Ovary (tissue), 9 donors: ENCODE results near the gene PGPEP1. TPM values are rescaled to one million over a fixed set of nuclear protein-coding genes. Genes with fewer than 3 reads are reported as not detected.
"Not testable (repeated sequence)": the region's sequence is repeated elsewhere in the genome, so short reads cannot be mapped to it uniquely, and the experiment has no call there.

Experiments used
- DNase-seq, 5 donors: peaks; one replicate each; pipeline ENCODE4 v3.0.0-alpha.2; 2019 to 2020
- H3K27ac ChIP-seq, 2 donors: fragments of 200-600 bp; one replicate each; pipeline versions ENCODE4 v1.5.1 to v1.8.0; 2019 to 2022
- H3K27me3 ChIP-seq: fragments of 200-600 bp; one replicate; pipeline ENCODE4 v1.8.0; 2022
- H3K36me3 ChIP-seq: fragments of 200-600 bp; sonication (generic); one replicate; pipeline ENCODE4 v1.5.1; 2019
- H3K4me1 ChIP-seq: one replicate; pipeline ENCODE4 v1.8.1; 2013; ENCODE audit warnings: mild to moderate bottlenecking, moderate library complexity; ENCODE audit not compliant: insufficient read depth
- H3K4me3 ChIP-seq: fragments of 200-600 bp; sonication (generic); one replicate; pipeline ENCODE4 v1.5.1; 2017
- H3K9me3 ChIP-seq, 2 donors: fragments of 200-600 bp in 1 of 2; sonication (generic) in 1 of 2; one replicate each; pipeline versions ENCODE4 v1.5.1 to v1.8.1; 2013 to 2019; ENCODE audit warnings: mild to moderate bottlenecking in 1 of 2, moderate library complexity in 1 of 2
- CTCF ChIP-seq, 3 donors: fragments of 450-650 bp in 2 of 3; fragments of 200-600 bp in 1 of 3; IDR thresholded peaks; one replicate each; pipeline versions ENCODE4 v1.5.1 to v1.8.0; 2016 to 2022; ENCODE audit warnings: antibody characterized with exemption in 3 of 3, mild to moderate bottlenecking in 1 of 3
- EP300 ChIP-seq: sonication (generic); formaldehyde crosslinking; IDR thresholded peaks from one replicate; pipeline ENCODE4 v1.6.1; 2017; ENCODE audit warnings: antibody characterized with exemption
- POLR2A ChIP-seq: fragments of 450-650 bp; IDR thresholded peaks from one replicate; pipeline ENCODE4 v1.6.1; 2017; ENCODE audit warnings: antibody characterized with exemption, mild to moderate bottlenecking, moderate library complexity
- WGBS, 3 donors: extraction: QIAGEN DNeasy Blood & Tissue Kit in 1 of 3; methylation state at CpG; one replicate each; pipeline versions ENCODE4 v1.1.5 to v1.1.7; 2013 to 2017; 5-methylcytosine and 5-hydroxymethylcytosine counted together
- intact Hi-C, 4 donors: fragments of 100-400 bp; cut with DNase I; formaldehyde crosslinking; loops; one replicate each; pipeline versions ENCODE4 v1.11.0 to v1.15.1; 2022 to 2023
- polyA plus RNA-seq, 2 donors: library from polyadenylated mRNA; stranded (reverse); fragments of 200-250 nt in 1 of 2; fragments of 350-450 nt in 1 of 2; fragmentation: Illumina TruSeq in 1 of 2; extraction: RNeasy Lipid Tissue Mini Kit (QIAGEN cat#74804) in 1 of 2; gene quantifications; one replicate each; pipeline ENCODE4 v1.2.3, GENCODE V29; 2013 to 2014
- total RNA-seq, 7 donors: library from RNA; depleted of rRNA in 2 of 7; stranded (reverse); fragments of >200 nt in 2 of 7; fragmentation: NEBNext Ultra II Directional in 3 of 7; extraction: Animal tissue kit (Norgen Biotek cat#: 25700) in 3 of 7; gene quantifications; one replicate each; pipeline versions ENCODE4 v1.1.0 to v1.2.4, GENCODE V29; 2016 to 2023
- donor health status: DM: no; HTN: no; CAD: no; lungs with moderate emphysema.
- donor health status: DM: no; HTN: no; CAD: no.
- donor health status: Bipolar disorder and iron deficiency.
- donor health status: DM: yes; HTN: yes; CAD: no.
- donor health status: DM: no; HTN: no; CAD: no.
- donor health status: DM: yes; HTN: yes; CAD: no.

Gene PGPEP1
- total and polyA plus RNA-seq, 9 donors = 9.3 to 64.5 (median 40.3) TPM

GRCh38 chr19:18379803-18380747 is 39.7 kb downstream of the PGPEP1 start:
- intact Hi-C loops = no loop called here
- Histone ChIP-seq H3K4me3 (no peak overlapping the region), H3K9me3 (no peaks in the 10 kb centered on the region), H3K27me3 (no peaks in the 10 kb centered on the region), H3K27ac (peak overlapping the region; percentile 38 to 56), H3K36me3 (no peaks in the 10 kb centered on the region), H3K4me1 (no peaks in the 10 kb centered on the region)
- 43 to 56% (median 55%) methylated on average over 22 of the region's 22 CpGs for WGBS, 3 donors
- DNase-seq = peak; percentile 75 to 93 (median 91)
- no peak for TF ChIP-seq POLR2A
- TF ChIP-seq EP300 = no peak
- TF ChIP-seq CTCF (IDR thresholded peaks at IDR 0.05) = peak in 1 of 3 donors; percentile 10

- WGBS, 3 donors = 61 to 76% (median 70%) methylated on average over 3 of the region's 3 CpGs
- no peaks in the 10 kb centered on the region for H3K27me3 ChIP-seq
- DNase-seq = no peak
- intact Hi-C loops = no loop called here
- TF ChIP-seq CTCF (IDR thresholded peaks at IDR 0.05) = no peak
- TF ChIP-seq EP300 = no peak
- TF ChIP-seq POLR2A = no peak
- H3K4me3 ChIP-seq = no peak overlapping the region
- H3K27ac ChIP-seq = peak overlapping the region in 1 of 2 donors; percentile 38
- no peaks in the 10 kb centered on the region for H3K9me3 ChIP-seq
- H3K36me3 ChIP-seq = no peaks in the 10 kb centered on the region
- H3K4me1 ChIP-seq = no peaks in the 10 kb centered on the region
Observed at GRCh38 chr19:18380843-18381242, 40.4 kb downstream of the PGPEP1 start.

- intact Hi-C loops, H3K9me3 ChIP-seq, H3K4me1 ChIP-seq, DNase-seq, H3K36me3 ChIP-seq, H3K27ac ChIP-seq, H3K4me3 ChIP-seq, H3K27me3 ChIP-seq: not testable (repeated sequence)
- WGBS, 3 donors = 86 to 90% (median 87%) methylated on average over 11 of the region's 11 CpGs
Observed at GRCh38 chr19:18383622-18384021, 43.2 kb downstream of the PGPEP1 start.

GRCh38 chr19:18384775-18385174 is 44.4 kb downstream of the PGPEP1 start:
- WGBS, 3 donors = 74 to 86% (median 80%) methylated on average over 7 of the region's 7 CpGs
- TF ChIP-seq CTCF (IDR thresholded peaks at IDR 0.05) = no peak
- TF ChIP-seq EP300 = no peak
- no peak for TF ChIP-seq POLR2A
- peaks cover 1% of the 10 kb centered on the region for H3K4me1 ChIP-seq
- no peak overlapping the region for H3K27ac ChIP-seq
- H3K36me3 ChIP-seq = no peaks in the 10 kb centered on the region
- DNase-seq = no peak
- H3K27me3 ChIP-seq = no peaks in the 10 kb centered on the region
- H3K4me3 ChIP-seq = no peak overlapping the region
- intact Hi-C loops = loop anchor here in 1 of 4 donors (5.0 kb wide), 1 partner anchor 32 kb away; no protein-coding TSS in a partner anchor
- H3K9me3 ChIP-seq = no peaks in the 10 kb centered on the region

- no peak overlapping the region for H3K4me3 ChIP-seq
- intact Hi-C loops = loop anchor here in 1 of 4 donors (5.0 kb wide), 1 partner anchor 33 kb away; no protein-coding TSS in a partner anchor
- TF ChIP-seq POLR2A = no peak
- TF ChIP-seq EP300 = no peak
- no peak for TF ChIP-seq CTCF (IDR thresholded peaks at IDR 0.05)
- WGBS, 3 donors = 89 to 96% (median 89%) methylated on average over 3 of the region's 3 CpGs
- no peak overlapping the region for H3K27ac ChIP-seq
- no peaks in the 10 kb centered on the region for H3K9me3 ChIP-seq
- DNase-seq = no peak
- no peaks in the 10 kb centered on the region for H3K27me3 ChIP-seq
- H3K36me3 ChIP-seq = no peaks in the 10 kb centered on the region
- H3K4me1 ChIP-seq = peaks cover 1% of the 10 kb centered on the region
Observed at GRCh38 chr19:18385359-18385674, 44.9 kb downstream of the PGPEP1 start.
